ENCODE data around the gene SLC10A3. TPM values are rescaled to one million over a fixed set of nuclear protein-coding genes. Genes with fewer than 3 reads are reported as not detected.
A peak's percentile ranks its signal among the peaks of the same experiment; 100 is the strongest.

SLC10A3 gene
- total RNA-seq, 1 experiment from 2014 or later: 54.9 TPM

DNA sequence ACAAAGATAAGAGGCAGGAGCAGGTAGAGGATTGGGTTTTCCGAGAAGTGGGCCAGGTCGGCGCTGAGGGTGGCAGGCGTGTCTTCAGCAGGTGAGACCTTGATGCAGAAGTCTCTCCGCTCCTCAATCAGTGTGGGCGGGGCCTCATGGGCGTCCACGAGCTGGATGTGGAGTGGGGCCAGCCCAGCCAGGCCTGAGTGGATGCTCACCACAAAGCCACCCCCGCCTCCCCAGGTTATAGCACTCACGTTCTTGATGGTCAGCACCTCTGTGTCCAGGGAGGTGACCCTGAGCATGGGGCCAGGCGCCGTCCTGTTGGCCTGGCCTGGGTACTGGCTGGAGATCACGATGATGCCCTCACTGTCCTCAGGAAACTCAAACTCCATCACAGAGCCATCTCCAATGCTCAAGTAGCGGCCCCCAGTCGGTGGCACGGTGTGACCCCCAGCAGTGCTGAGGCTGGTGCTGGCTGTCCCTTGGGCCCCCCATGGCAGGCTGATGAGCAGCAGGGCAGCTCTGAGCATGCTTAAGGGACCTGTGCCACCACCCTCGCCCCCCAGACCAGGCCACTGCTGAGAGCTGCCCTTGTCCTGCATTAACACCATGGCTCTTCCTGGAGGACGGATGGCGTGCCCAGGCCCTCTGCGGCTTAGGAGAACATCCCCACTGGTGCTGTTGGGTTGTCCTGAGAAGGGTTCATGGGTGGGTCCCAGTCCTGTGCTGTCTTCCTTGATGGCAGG, 1.9 kb downstream of the SLC10A3 start:
- TF ChIP-seq, protein P1, sequence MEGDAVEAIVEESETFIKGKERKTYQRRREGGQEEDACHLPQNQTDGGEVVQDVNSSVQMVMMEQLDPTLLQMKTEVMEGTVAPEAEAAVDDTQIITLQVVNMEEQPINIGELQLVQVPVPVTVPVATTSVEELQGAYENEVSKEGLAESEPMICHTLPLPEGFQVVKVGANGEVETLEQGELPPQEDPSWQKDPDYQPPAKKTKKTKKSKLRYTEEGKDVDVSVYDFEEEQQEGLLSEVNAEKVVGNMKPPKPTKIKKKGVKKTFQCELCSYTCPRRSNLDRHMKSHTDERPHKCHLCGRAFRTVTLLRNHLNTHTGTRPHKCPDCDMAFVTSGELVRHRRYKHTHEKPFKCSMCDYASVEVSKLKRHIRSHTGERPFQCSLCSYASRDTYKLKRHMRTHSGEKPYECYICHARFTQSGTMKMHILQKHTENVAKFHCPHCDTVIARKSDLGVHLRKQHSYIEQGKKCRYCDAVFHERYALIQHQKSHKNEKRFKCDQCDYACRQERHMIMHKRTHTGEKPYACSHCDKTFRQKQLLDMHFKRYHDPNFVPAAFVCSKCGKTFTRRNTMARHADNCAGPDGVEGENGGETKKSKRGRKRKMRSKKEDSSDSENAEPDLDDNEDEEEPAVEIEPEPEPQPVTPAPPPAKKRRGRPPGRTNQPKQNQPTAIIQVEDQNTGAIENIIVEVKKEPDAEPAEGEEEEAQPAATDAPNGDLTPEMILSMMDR (conservative IDR thresholded peaks at IDR 0.05): no peak
- no peak for TF ChIP-seq EZH2 (IDR thresholded peaks at IDR 0.05; ENCODE audit: low read depth)
- intact Hi-C loops (cut with micrococcal nuclease; ENCODE audit: unreplicated experiment): loop anchor here (5.0 kb wide), 1 partner anchor 91 kb away; the partner anchor contains the start of gene RPL10
- H3K4me1 ChIP-seq (replicated peaks; ENCODE audit: insufficient read depth): peaks cover 30% of the 10 kb centered on the region
- H3K9me2 ChIP-seq (ENCODE audit: insufficient read depth): no peaks in the 10 kb centered on the region
- H3K79me2 ChIP-seq (ENCODE audit: low read depth): peaks cover 14% of the 10 kb centered on the region
- H4K20me1 ChIP-seq (ENCODE audit: insufficient read depth): no peaks in the 10 kb centered on the region
- no TSS peak for BruUV-seq (replicated peaks)
- DNase-seq: no peak
- no peaks in the 10 kb centered on the region for H3K27me3 ChIP-seq (ENCODE audit: insufficient read depth, low read depth)
- no peak overlapping the region for H2AFZ ChIP-seq
- H3F3A ChIP-seq (ENCODE audit: insufficient read depth, low read depth): peaks cover 9% of the 10 kb centered on the region; the same call in 1 of the 2 replicates
- POLR2A ChIA-PET (ENCODE audit: unreplicated experiment): no interaction called here
- 0 out of 2 replicates have a peak overlapping the region, but pooled peaks have one; percentile 91 for H3K4me2 ChIP-seq
- no peak overlapping the region for H3K27ac ChIP-seq
- no peak overlapping the region for H3K4me3 ChIP-seq
- H3K36me3 ChIP-seq (ENCODE audit: low read depth): no peaks in the 10 kb centered on the region
- CTCF ChIA-PET: no interaction called here
- no peaks in the 10 kb centered on the region for H3K9me3 ChIP-seq (ENCODE audit: insufficient read depth, low read depth)

DNA sequence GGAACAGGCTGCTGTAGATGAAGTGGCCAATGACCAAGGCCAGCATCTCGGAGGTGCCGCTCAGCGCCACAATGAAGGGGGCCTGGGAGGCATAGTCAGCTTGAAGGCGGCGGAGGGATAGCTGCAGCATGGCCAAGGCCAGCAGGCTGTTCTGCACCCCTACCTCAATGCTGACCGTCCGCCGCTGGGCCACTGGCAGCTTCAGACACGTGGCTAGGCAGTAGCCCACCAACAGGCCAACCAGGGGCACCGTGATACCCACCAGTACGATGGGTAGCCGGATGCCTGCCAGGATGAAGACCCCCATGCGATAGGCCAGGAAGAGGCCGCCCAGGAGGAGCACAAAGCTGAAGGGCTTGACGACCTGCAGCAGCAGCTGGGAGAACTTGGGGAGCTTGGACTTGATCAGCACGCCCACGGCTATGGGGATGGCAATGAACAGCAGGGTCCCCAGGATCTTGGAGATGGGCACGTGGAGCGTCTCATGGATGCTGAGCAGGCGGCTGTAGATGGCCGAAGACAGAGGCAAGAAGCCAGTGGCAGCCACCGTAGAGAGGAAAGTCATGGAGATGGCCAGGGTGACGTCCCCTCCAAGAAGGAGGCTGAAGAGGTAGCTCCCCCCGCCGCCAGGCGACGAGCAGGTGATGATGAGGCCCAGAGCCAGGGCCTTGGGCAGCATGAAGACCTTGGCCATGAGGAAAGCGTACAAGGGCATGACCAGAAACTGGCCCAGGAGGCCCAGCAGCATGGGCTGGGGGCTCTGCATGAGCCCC, 2.7 kb downstream of the SLC10A3 start:
- H3K9me2 ChIP-seq (ENCODE audit: insufficient read depth): no peaks in the 10 kb centered on the region
- H3K79me2 ChIP-seq (ENCODE audit: low read depth): peaks cover 14% of the 10 kb centered on the region
- intact Hi-C loops (cut with micrococcal nuclease; ENCODE audit: unreplicated experiment): loop anchor here (5.0 kb wide), 1 partner anchor 90 kb away; the partner anchor contains the start of gene RPL10
- no peak overlapping the region for H2AFZ ChIP-seq
- no peaks in the 10 kb centered on the region for H4K20me1 ChIP-seq (ENCODE audit: insufficient read depth)
- no peaks in the 10 kb centered on the region for H3K9me3 ChIP-seq (ENCODE audit: insufficient read depth, low read depth)
- CTCF ChIA-PET: no interaction called here
- peak overlapping the region; percentile 57; the same call in 1 of the 2 replicates for H3K4me2 ChIP-seq
- H3K36me3 ChIP-seq (ENCODE audit: low read depth): no peaks in the 10 kb centered on the region
- no peaks in the 10 kb centered on the region for H3K27me3 ChIP-seq (ENCODE audit: insufficient read depth, low read depth)
- no TSS peak for BruUV-seq (replicated peaks)
- DNase-seq: no peak
- POLR2A ChIA-PET (ENCODE audit: unreplicated experiment): interaction anchor here (1.0 kb wide), 1 partner anchor 117 kb away, joined by 12 read pairs; no protein-coding TSS in a partner anchor
- peaks cover 9% of the 10 kb centered on the region; the same call in 1 of the 2 replicates for H3F3A ChIP-seq (ENCODE audit: insufficient read depth, low read depth)
- no peak for TF ChIP-seq EZH2 (IDR thresholded peaks at IDR 0.05; ENCODE audit: low read depth)
- TF ChIP-seq, protein P1 (conservative IDR thresholded peaks at IDR 0.05): no peak
- H3K4me1 ChIP-seq (replicated peaks; ENCODE audit: insufficient read depth): peaks cover 30% of the 10 kb centered on the region
- no peak overlapping the region for H3K4me3 ChIP-seq
- no peak overlapping the region for H3K27ac ChIP-seq
